ENCODE results near the gene PKP4.

Gene PKP4

GRCh38 chr2:158716921-158717320 is 260.2 kb downstream of the PKP4 start:
- DNase-seq (ENCODE audit: low read depth), result no peak

- no peak for DNase-seq (ENCODE audit: low read depth)
Measured at GRCh38 chr2:158717366-158718195, 260.8 kb downstream of the PKP4 start.

GRCh38 chr2:158718196-158718585 is 261.4 kb downstream of the PKP4 start:
- no peak for DNase-seq (ENCODE audit: low read depth)

GRCh38 chr2:158718851-158719250 is 262.1 kb downstream of the PKP4 start:
- DNase-seq (ENCODE audit: low read depth), result no peak

GRCh38 chr2:158719403-158719802 is 262.7 kb downstream of the PKP4 start:
- DNase-seq (ENCODE audit: low read depth), result no peak

- DNase-seq (ENCODE audit: low read depth), result no peak
Measured at GRCh38 chr2:158722266-158723105, 265.7 kb downstream of the PKP4 start.

- no peak for DNase-seq (ENCODE audit: low read depth)
Measured at GRCh38 chr2:158723181-158723838, 266.6 kb downstream of the PKP4 start.

- DNase-seq (ENCODE audit: low read depth), result no peak
Measured at GRCh38 chr2:158723921-158724802, 267.4 kb downstream of the PKP4 start.

- DNase-seq (ENCODE audit: low read depth), result no peak
Measured at GRCh38 chr2:158724803-158725381, 268.1 kb downstream of the PKP4 start.

GRCh38 chr2:158725441-158725891 is 268.7 kb downstream of the PKP4 start:
- no peak for DNase-seq (ENCODE audit: low read depth)

GRCh38 chr2:158726911-158727592 is 270.3 kb downstream of the PKP4 start:
- no peak for DNase-seq (ENCODE audit: low read depth)

GRCh38 chr2:158728422-158728821 is 271.7 kb downstream of the PKP4 start:
- DNase-seq (ENCODE audit: low read depth), result no peak

GRCh38 chr2:158729451-158729850 is 272.7 kb downstream of the PKP4 start:
- no peak for DNase-seq (ENCODE audit: low read depth)

- no peak for DNase-seq (ENCODE audit: low read depth)
Measured at GRCh38 chr2:158729873-158730620, 273.3 kb downstream of the PKP4 start.

GRCh38 chr2:158730621-158731140 is 273.9 kb downstream of the PKP4 start:
- no peak for DNase-seq (ENCODE audit: low read depth)

- no peak for DNase-seq (ENCODE audit: low read depth)
Measured at GRCh38 chr2:158731386-158731785, 274.6 kb downstream of the PKP4 start.

All from stimulated activated CD8-positive, alpha-beta memory T cell treated with anti-CD3 and anti-CD28 coated beads, Interleukin-15, amount 100 ng/mL, for 24 hours (primary cell).